ENCODE results near the gene SPAG5.

Gene SPAG5

DNA sequence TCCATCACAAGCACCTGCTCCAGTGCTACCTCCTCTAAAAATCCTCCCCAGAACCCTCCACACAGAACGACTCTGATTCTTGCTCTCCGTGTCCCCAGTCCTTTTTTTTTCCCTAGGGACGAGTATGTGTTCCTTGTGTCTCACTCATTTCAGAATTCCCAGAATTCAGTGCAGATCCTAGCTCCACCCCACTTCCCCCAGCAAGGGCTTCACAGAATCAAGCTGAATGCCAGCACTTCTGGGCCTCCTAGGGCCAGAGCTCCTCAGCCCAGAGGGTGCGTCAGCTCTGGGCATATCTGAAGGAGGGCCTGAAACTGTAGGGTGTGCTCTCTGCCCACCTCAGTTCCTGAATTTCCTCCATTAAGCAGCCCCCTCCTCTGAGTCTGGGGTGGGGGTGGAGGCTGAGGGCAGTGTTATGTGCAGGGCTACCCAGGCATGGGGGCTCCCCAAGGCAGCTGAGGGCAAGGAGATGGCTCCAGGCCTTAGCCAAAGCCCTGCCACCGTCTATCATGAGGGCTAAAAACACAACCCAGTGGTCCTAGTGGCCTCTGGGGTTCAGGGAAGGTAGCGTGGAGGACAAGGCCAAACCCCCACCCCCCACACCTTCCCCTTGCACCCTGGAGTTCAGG is 52.9 kb downstream of the SPAG5 start:
- Histone ChIP-seq H3K4me2 (ENCODE audit: low read depth, low read length, poor library complexity, severe bottlenecking) (no peak overlapping the region), H3K79me2 (ENCODE audit: insufficient read depth, low read length) (peaks cover 5% of the 10 kb centered on the region), H2AFZ (ENCODE audit: low read length) (no peak overlapping the region), H3K36me3 (ENCODE audit: insufficient read depth, low read length) (no peaks in the 10 kb centered on the region; the same call in 1 of the 2 replicates), H3K27me3 (ENCODE audit: insufficient read depth, low read length, poor library complexity, severe bottlenecking) (no peaks in the 10 kb centered on the region), H4K20me1 (ENCODE audit: insufficient read depth, low read length, poor library complexity, severe bottlenecking) (peaks cover 3% of the 10 kb centered on the region), H3K4me3 (ENCODE audit: low read length, poor library complexity, severe bottlenecking) (no peak overlapping the region), H3F3A (ENCODE audit: low read depth) (no peaks in the 10 kb centered on the region), H3K4me1 (ENCODE audit: insufficient read depth, low read length, poor library complexity, severe bottlenecking) (peaks cover 26% of the 10 kb centered on the region), H3K9me3 (ENCODE audit: insufficient read depth, low read depth, low read length) (no peaks in the 10 kb centered on the region), H3K9me2 (replicated peaks; ENCODE audit: low read depth, low read length) (no peaks in the 10 kb centered on the region), H3K9ac (ENCODE audit: low read depth, low read length, poor library complexity, severe bottlenecking) (no peak overlapping the region)
- no peak for TF ChIP-seq EZH2phosphoT487 (IDR thresholded peaks at IDR 0.05; ENCODE audit: borderline replicate concordance)
- TF ChIP-seq, protein P1, sequence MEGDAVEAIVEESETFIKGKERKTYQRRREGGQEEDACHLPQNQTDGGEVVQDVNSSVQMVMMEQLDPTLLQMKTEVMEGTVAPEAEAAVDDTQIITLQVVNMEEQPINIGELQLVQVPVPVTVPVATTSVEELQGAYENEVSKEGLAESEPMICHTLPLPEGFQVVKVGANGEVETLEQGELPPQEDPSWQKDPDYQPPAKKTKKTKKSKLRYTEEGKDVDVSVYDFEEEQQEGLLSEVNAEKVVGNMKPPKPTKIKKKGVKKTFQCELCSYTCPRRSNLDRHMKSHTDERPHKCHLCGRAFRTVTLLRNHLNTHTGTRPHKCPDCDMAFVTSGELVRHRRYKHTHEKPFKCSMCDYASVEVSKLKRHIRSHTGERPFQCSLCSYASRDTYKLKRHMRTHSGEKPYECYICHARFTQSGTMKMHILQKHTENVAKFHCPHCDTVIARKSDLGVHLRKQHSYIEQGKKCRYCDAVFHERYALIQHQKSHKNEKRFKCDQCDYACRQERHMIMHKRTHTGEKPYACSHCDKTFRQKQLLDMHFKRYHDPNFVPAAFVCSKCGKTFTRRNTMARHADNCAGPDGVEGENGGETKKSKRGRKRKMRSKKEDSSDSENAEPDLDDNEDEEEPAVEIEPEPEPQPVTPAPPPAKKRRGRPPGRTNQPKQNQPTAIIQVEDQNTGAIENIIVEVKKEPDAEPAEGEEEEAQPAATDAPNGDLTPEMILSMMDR (conservative IDR thresholded peaks at IDR 0.05; ENCODE audit: low read length) = no peak

DNA sequence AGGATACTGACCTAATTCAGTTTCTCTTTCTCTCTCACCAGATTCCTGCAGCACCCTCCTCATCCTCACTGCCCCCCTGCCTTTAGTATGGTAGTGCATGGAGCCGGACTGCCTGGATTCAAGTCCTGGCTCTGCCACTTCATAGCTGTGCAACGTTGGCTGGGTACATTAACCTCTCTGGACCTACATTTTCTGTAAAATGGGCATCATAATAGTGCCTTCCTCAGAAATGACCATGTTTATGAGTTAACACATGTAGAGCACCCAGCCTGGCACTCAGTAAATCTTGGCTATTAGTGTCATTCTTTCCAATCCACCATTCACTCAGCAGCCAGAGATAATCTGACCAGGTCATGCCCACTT is 53.7 kb downstream of the SPAG5 start:
- H3K36me3 ChIP-seq (ENCODE audit: insufficient read depth, low read length) = no peaks in the 10 kb centered on the region; the same call in 1 of the 2 replicates
- no peaks in the 10 kb centered on the region for H3K27me3 ChIP-seq (ENCODE audit: insufficient read depth, low read length, poor library complexity, severe bottlenecking)
- H3K4me3 ChIP-seq (ENCODE audit: low read length, poor library complexity, severe bottlenecking) = no peak overlapping the region
- H3F3A ChIP-seq (ENCODE audit: low read depth) = no peaks in the 10 kb centered on the region
- H3K79me2 ChIP-seq (ENCODE audit: insufficient read depth, low read length) = peaks cover 5% of the 10 kb centered on the region; the same call in 1 of the 2 replicates
- H2AFZ ChIP-seq (ENCODE audit: low read length) = no peak overlapping the region
- H4K20me1 ChIP-seq (ENCODE audit: insufficient read depth, low read length, poor library complexity, severe bottlenecking) = no peaks in the 10 kb centered on the region
- H3K4me2 ChIP-seq (ENCODE audit: low read depth, low read length, poor library complexity, severe bottlenecking) = no peak overlapping the region
- no peak for TF ChIP-seq EZH2phosphoT487 (IDR thresholded peaks at IDR 0.05; ENCODE audit: borderline replicate concordance)
- TF ChIP-seq, protein P1 (conservative IDR thresholded peaks at IDR 0.05; ENCODE audit: low read length) = no peak
- H3K9ac ChIP-seq (ENCODE audit: low read depth, low read length, poor library complexity, severe bottlenecking) = no peak overlapping the region
- no peaks in the 10 kb centered on the region for H3K9me2 ChIP-seq (replicated peaks; ENCODE audit: low read depth, low read length)
- peaks cover 18% of the 10 kb centered on the region for H3K4me1 ChIP-seq (ENCODE audit: insufficient read depth, low read length, poor library complexity, severe bottlenecking)
- H3K9me3 ChIP-seq (ENCODE audit: insufficient read depth, low read depth, low read length) = no peaks in the 10 kb centered on the region

DNA sequence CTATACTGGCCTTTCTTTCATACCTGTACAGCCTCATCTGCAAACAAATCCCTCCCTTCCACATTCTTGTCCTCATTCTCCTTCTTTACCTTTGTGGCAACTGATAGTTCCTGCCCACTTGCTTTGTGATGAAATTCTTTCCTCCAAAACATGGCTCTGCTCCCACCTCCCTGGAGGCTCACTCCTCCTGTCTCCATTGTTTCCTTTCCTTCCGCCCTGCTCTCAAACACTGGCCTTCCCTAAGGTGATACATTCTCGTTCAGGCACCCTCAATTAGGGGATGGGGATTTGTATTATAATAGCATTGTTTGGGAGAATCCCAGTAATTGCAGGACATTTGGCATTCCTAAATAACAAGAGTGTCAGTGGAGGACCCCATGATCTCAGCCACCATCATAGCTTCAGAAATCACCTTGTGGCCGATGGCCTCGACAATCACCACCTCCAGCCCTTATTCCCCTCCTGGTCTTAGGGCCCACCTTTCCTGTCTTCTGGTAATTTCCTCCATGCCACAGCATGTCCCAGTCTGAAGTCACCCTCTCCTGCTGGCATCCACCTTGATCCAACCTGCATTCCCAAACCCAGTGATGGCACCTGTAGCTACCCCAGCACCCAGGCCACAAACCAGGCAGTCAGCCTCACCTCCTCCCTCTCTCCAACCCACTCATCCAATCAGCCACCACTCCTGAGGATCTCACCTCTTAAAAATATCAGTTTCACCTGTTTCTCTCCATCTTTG is 54.3 kb downstream of the SPAG5 start:
- Histone ChIP-seq H3K4me3 (ENCODE audit: low read length, poor library complexity, severe bottlenecking) (no peak overlapping the region), H3K27me3 (ENCODE audit: insufficient read depth, low read length, poor library complexity, severe bottlenecking) (no peaks in the 10 kb centered on the region), H3K4me1 (ENCODE audit: insufficient read depth, low read length, poor library complexity, severe bottlenecking) (peaks cover 13% of the 10 kb centered on the region), H3K9me3 (ENCODE audit: insufficient read depth, low read depth, low read length) (no peaks in the 10 kb centered on the region), H4K20me1 (ENCODE audit: insufficient read depth, low read length, poor library complexity, severe bottlenecking) (no peaks in the 10 kb centered on the region), H3K9me2 (replicated peaks; ENCODE audit: low read depth, low read length) (no peaks in the 10 kb centered on the region), H3F3A (ENCODE audit: low read depth) (no peaks in the 10 kb centered on the region), H3K79me2 (ENCODE audit: insufficient read depth, low read length) (peaks cover 5% of the 10 kb centered on the region; the same call in 1 of the 2 replicates), H3K36me3 (ENCODE audit: insufficient read depth, low read length) (no peaks in the 10 kb centered on the region; the same call in 1 of the 2 replicates), H3K4me2 (ENCODE audit: low read depth, low read length, poor library complexity, severe bottlenecking) (no peak overlapping the region), H2AFZ (ENCODE audit: low read length) (no peak overlapping the region), H3K9ac (ENCODE audit: low read depth, low read length, poor library complexity, severe bottlenecking) (no peak overlapping the region)
- no peak for TF ChIP-seq EZH2phosphoT487 (IDR thresholded peaks at IDR 0.05; ENCODE audit: borderline replicate concordance)
- TF ChIP-seq, protein P1 (conservative IDR thresholded peaks at IDR 0.05; ENCODE audit: low read length) = no peak
